NCI-H526 (cell line): ENCODE results near the gene PIAS3.
"Not testable (repeated sequence)": the region's sequence is repeated elsewhere in the genome, so short reads cannot be mapped to it uniquely, and the experiment has no call there.

Source experiments
- DNase-seq, 2 experiments: peaks; one replicate each; lab custom pipeline; 2025; lab: John Stamatoyannopoulos, UW

The PIAS3 gene

GRCh38 chr1:145874646-145875045, 15.8 kb upstream of the PIAS3 start:
- no peak for DNase-seq

- DNase-seq = peak in 1 of 2 experiments; percentile 35
Measured at GRCh38 chr1:145871994-145872924, 13.4 kb upstream of the PIAS3 start.

- no peak for DNase-seq
Measured at GRCh38 chr1:145868232-145868631, 9.4 kb upstream of the PIAS3 start.

- DNase-seq = no peak
Measured at GRCh38 chr1:145863282-145864018, 4.6 kb upstream of the PIAS3 start.

- peak; percentile 90 to 96 for DNase-seq
Measured at GRCh38 chr1:145859491-145860023, 676 bp upstream of the PIAS3 start.

GRCh38 chr1:145858238-145858900, 512 bp downstream of the PIAS3 start:
- DNase-seq = peak; percentile 78 to 94

- no peak for DNase-seq
Measured at GRCh38 chr1:145857170-145857569, 1.7 kb downstream of the PIAS3 start.

- DNase-seq = no peak
Measured at GRCh38 chr1:145855426-145855948, 3.4 kb downstream of the PIAS3 start.

GRCh38 chr1:145849356-145850160, 9.3 kb downstream of the PIAS3 start:
- DNase-seq = no peak

GRCh38 chr1:145847827-145848226, 11.1 kb downstream of the PIAS3 start:
- no peak for DNase-seq

GRCh38 chr1:145846201-145846612, 12.7 kb downstream of the PIAS3 start:
- DNase-seq = peak in 1 of 2 experiments; percentile 60

GRCh38 chr1:145845514-145846161, 13.2 kb downstream of the PIAS3 start, which contains the start of gene NUDT17:
Gene NUDT17 (plus strand): TSS chr1:145845630. CDS start chr1:145845641, 11 bp downstream.
- DNase-seq = peak; percentile 80 to 98

- peak; percentile 78 to 85 for DNase-seq
Measured at GRCh38 chr1:145845144-145845513, 13.8 kb downstream of the PIAS3 start.

- no peak for DNase-seq
Measured at GRCh38 chr1:145843031-145843430, 15.8 kb downstream of the PIAS3 start.

- DNase-seq = no peak
Measured at GRCh38 chr1:145837656-145838055, 21.2 kb downstream of the PIAS3 start.

- not testable (repeated sequence) for DNase-seq
Measured at GRCh38 chr1:145830810-145831209, 28.1 kb downstream of the PIAS3 start.

GRCh38 chr1:145828367-145829026, 30.4 kb downstream of the PIAS3 start:
- DNase-seq = no peak

GRCh38 chr1:145827966-145828365, 30.9 kb downstream of the PIAS3 start:
- no peak for DNase-seq

GRCh38 chr1:145826030-145826429, 32.9 kb downstream of the PIAS3 start:
- no peak for DNase-seq

- peak in 1 of 2 experiments; percentile 43 for DNase-seq
Measured at GRCh38 chr1:145824499-145824842, 34.4 kb downstream of the PIAS3 start.
